Measurements from ENCODE around the gene TEDC2. TPM values are rescaled to one million over a fixed set of nuclear protein-coding genes. Genes with fewer than 3 reads are reported as not detected.
"Not testable (repeated sequence)": the region's sequence is repeated elsewhere in the genome, so short reads cannot be mapped to it uniquely, and the experiment has no call there.

The TEDC2 gene
- total RNA-seq, 1 experiment from 2014 or later = 28.2 TPM

DNA sequence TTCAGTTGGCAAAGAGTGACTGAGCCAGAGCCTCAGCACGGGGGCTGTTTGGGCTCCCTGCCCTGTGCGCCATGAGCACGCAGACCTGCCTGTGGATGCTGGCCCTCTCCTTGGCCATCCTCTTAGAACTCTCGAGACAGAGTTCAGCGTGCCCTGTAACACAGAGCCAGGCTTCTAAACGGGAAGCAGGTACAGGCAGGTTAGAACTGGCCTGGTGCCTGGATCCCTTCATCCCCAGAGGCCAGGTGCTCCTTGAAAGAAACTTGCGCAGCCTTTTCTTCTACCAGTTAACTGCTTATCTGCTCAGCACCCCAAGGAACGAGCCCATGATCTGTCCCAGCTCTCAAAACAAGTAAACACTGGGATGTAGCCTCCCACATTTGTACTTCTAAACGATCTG is 23.8 kb upstream of the TEDC2 start:
- Mint-ChIP-seq H3K27me3 (ENCODE audit: unreplicated experiment) (no peaks in the 10 kb centered on the region), H3K4me1 (ENCODE audit: low read depth, unreplicated experiment) (peaks cover 1% of the 10 kb centered on the region), H3K9me3 (ENCODE audit: low read depth, unreplicated experiment) (no peaks in the 10 kb centered on the region), H3K36me3 (ENCODE audit: insufficient read depth, unreplicated experiment) (peaks cover 65% of the 10 kb centered on the region), H3K4me3 (ENCODE audit: low read depth, unreplicated experiment) (no peak overlapping the region), H3K27ac (ENCODE audit: unreplicated experiment) (no peak overlapping the region)
- no TSS peak for BruUV-seq (replicated peaks)
- TF ChIP-seq, protein P1, sequence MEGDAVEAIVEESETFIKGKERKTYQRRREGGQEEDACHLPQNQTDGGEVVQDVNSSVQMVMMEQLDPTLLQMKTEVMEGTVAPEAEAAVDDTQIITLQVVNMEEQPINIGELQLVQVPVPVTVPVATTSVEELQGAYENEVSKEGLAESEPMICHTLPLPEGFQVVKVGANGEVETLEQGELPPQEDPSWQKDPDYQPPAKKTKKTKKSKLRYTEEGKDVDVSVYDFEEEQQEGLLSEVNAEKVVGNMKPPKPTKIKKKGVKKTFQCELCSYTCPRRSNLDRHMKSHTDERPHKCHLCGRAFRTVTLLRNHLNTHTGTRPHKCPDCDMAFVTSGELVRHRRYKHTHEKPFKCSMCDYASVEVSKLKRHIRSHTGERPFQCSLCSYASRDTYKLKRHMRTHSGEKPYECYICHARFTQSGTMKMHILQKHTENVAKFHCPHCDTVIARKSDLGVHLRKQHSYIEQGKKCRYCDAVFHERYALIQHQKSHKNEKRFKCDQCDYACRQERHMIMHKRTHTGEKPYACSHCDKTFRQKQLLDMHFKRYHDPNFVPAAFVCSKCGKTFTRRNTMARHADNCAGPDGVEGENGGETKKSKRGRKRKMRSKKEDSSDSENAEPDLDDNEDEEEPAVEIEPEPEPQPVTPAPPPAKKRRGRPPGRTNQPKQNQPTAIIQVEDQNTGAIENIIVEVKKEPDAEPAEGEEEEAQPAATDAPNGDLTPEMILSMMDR (IDR thresholded peaks at IDR 0.05; ENCODE audit: unreplicated experiment) = no peak
- CTCF ChIA-PET = no interaction called here
- no peak for DNase-seq
- intact Hi-C loops (cut with micrococcal nuclease; ENCODE audit: unreplicated experiment) = loop anchor here (10.0 kb wide), 1 partner anchor 69 kb away; no protein-coding TSS in a partner anchor

DNA sequence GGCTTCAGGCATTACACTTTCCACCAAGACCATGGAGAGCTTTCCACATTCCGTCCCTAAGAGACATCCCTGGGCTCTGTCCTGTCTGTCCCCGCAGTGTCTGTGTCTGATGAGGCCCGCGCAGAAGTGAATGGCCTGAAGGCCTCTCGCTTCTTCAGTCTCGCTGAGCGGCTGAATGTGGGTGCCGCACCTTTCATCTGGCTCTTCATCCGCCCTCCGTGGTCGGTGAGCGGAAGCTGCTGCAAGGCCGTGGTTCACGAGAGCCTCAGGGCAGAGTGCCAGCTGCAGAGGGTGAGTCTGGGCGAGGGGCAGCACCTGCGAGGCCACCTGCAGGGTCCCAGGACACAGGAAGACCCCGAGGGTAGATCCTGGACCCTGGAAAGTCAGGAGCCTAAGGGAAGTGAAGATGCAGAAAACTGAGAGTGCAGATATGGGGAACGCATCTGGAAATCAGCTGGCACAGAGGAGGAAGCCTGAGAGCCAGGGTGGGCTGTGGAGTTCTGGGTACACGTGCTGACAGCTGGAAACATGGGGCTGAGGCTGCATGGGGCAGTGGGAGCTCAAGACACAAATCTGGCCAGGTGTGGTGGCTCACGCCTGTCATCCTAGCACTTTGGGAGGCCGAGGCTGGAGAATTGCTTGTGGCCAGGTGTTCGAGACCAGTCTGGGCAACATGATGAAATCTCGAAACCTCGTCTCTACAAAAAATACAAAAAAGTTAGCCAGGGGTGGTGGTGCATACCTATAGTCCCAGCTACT is 22.7 kb upstream of the TEDC2 start:
- BruUV-seq (replicated peaks) = no TSS peak

DNA sequence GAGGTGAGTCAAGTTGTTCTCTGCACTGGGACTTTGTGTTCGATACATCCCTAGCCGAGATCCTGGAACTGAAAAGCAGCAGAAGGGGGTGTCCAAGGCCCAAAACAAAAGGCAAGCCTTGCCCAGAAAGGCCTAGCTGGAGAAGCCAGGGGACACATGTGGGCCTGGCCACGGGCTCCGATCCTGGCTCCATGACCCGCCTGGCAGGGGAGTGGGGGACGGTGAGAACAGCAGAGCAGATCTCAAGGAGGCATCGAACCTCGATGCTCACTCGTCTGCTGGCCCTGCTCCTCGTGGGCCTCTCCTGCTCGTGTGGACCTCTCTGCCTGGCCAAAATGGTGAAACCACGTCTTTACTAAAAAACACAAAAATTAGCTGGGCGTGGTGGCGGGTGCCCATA is 21.8 kb upstream of the TEDC2 start:
- BruUV-seq (replicated peaks) = no TSS peak
- TF ChIP-seq, protein P1 (IDR thresholded peaks at IDR 0.05; ENCODE audit: unreplicated experiment) = no peak
- intact Hi-C loops (cut with micrococcal nuclease; ENCODE audit: unreplicated experiment) = loop anchor here (10.0 kb wide), 1 partner anchor 67 kb away; no protein-coding TSS in a partner anchor
- Mint-ChIP-seq H3K4me1 (ENCODE audit: low read depth, unreplicated experiment) (no peaks in the 10 kb centered on the region), H3K27ac (ENCODE audit: unreplicated experiment) (no peak overlapping the region), H3K27me3 (ENCODE audit: unreplicated experiment) (no peaks in the 10 kb centered on the region), H3K36me3 (ENCODE audit: insufficient read depth, unreplicated experiment) (peaks cover 64% of the 10 kb centered on the region), H3K4me3 (ENCODE audit: low read depth, unreplicated experiment) (no peak overlapping the region), H3K9me3 (ENCODE audit: low read depth, unreplicated experiment) (no peaks in the 10 kb centered on the region)
- CTCF ChIA-PET = no interaction called here
- no peak for DNase-seq

More for the DNA sequence above, 22.7 kb upstream of the TEDC2 start:
- intact Hi-C loops (cut with micrococcal nuclease; ENCODE audit: unreplicated experiment) = loop anchor here (10.0 kb wide), 1 partner anchor 68 kb away; no protein-coding TSS in a partner anchor
- H3K36me3 Mint-ChIP-seq (ENCODE audit: insufficient read depth, unreplicated experiment) = peaks cover 65% of the 10 kb centered on the region
- H3K4me3 Mint-ChIP-seq (ENCODE audit: low read depth, unreplicated experiment) = no peak overlapping the region
- no peaks in the 10 kb centered on the region for H3K27me3 Mint-ChIP-seq (ENCODE audit: unreplicated experiment)
- no peak overlapping the region for H3K27ac Mint-ChIP-seq (ENCODE audit: unreplicated experiment)
- no peaks in the 10 kb centered on the region for H3K9me3 Mint-ChIP-seq (ENCODE audit: low read depth, unreplicated experiment)
- no peaks in the 10 kb centered on the region for H3K4me1 Mint-ChIP-seq (ENCODE audit: low read depth, unreplicated experiment)
- TF ChIP-seq, protein P1 (IDR thresholded peaks at IDR 0.05; ENCODE audit: unreplicated experiment) = no peak
- DNase-seq = no peak
- CTCF ChIA-PET = no interaction called here

DNA sequence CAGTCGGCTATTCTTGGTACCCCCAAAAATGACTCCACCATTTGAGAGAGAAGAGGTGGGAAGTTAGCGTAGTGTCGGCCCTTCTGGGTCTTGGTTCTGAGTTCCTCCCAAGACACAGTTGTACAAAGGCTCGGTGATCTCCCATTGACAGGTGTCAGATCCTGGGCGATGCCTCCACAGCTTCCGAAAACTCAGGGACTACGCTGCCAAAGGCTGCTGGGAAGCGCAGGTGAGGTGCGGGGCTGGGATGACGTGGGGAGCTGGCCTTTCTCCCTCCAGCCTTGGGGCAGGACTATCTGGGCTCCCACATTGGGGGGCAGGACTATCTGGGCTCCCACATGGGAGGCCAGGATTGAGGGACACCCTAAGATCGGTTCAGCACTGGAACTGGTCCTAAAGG is 20.3 kb upstream of the TEDC2 start:
- H3K4me3 Mint-ChIP-seq (ENCODE audit: low read depth, unreplicated experiment) = no peak overlapping the region
- H3K27ac Mint-ChIP-seq (ENCODE audit: unreplicated experiment) = no peak overlapping the region

DNA sequence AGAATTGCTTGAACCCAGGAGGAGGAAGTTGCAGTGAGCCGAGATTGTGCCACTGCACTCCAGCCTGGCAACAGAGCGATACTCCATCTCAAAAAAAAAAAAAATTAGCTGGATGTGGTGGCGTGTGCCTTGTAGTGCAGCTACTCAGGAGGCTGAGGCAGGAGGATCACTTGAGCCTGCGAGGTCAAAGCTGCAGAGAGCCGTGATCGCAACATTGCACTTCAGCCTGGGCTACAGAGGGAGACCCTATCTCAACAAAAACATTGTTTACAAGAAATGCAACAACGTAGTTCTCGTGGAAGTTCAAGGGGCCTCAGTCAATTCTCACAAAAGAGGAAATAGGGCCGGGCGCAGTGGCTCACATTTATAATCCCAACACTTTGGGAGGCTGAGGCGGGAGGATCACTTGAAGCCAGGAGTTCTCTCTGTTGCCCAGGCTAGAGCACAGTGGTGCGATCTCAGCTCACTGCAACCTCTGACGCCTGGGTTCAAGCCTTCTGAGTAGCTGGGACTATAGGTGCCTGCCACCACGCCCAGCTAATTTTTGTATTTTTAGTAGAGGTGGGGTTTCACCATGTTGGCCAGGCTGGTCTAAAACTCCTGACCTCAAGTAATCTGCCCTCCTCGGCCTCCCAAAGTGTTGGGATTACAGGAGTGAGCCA is 18.6 kb upstream of the TEDC2 start:
- H3K4me1 Mint-ChIP-seq (ENCODE audit: low read depth, unreplicated experiment); H3K27ac Mint-ChIP-seq (ENCODE audit: unreplicated experiment); DNase-seq; intact Hi-C loops (cut with micrococcal nuclease; ENCODE audit: unreplicated experiment); BruUV-seq (replicated peaks); H3K27me3 Mint-ChIP-seq (ENCODE audit: unreplicated experiment); H3K4me3 Mint-ChIP-seq (ENCODE audit: low read depth, unreplicated experiment); H3K9me3 Mint-ChIP-seq (ENCODE audit: low read depth, unreplicated experiment): not testable (repeated sequence)
- peaks cover 70% of the 10 kb centered on the region for H3K36me3 Mint-ChIP-seq (ENCODE audit: insufficient read depth, unreplicated experiment)
- CTCF ChIA-PET = interaction anchor here (0.6 kb wide), 1 partner anchor 320 kb away, joined by 3 read pairs; no protein-coding TSS in a partner anchor

More for the DNA sequence above, 20.3 kb upstream of the TEDC2 start:
- CTCF ChIA-PET = no interaction called here
- no TSS peak for BruUV-seq (replicated peaks)
- TF ChIP-seq, protein P1 (IDR thresholded peaks at IDR 0.05; ENCODE audit: unreplicated experiment) = no peak
- intact Hi-C loops (cut with micrococcal nuclease; ENCODE audit: unreplicated experiment) = loop anchor here (10.0 kb wide), 1 partner anchor 65 kb away; no protein-coding TSS in a partner anchor
- no peaks in the 10 kb centered on the region for H3K27me3 Mint-ChIP-seq (ENCODE audit: unreplicated experiment)
- H3K9me3 Mint-ChIP-seq (ENCODE audit: low read depth, unreplicated experiment) = no peaks in the 10 kb centered on the region
- no peak for DNase-seq
- peaks cover 67% of the 10 kb centered on the region for H3K36me3 Mint-ChIP-seq (ENCODE audit: insufficient read depth, unreplicated experiment)
- H3K4me1 Mint-ChIP-seq (ENCODE audit: low read depth, unreplicated experiment) = no peaks in the 10 kb centered on the region

All from Calu3 (cell line).